HL-60/S4 (cell line): ENCODE data around the gene RNFT2.

ENCODE experiments used
- in situ Hi-C: fragments of 300-500 bp; cut with MboI; formaldehyde crosslinking; loops from 2 replicates; pipeline ENCODE4 v1.14.3; 2022; ENCODE audit warnings: low sequenced_read_pairs

The RNFT2 gene

GRCh38 chr12:116709768-116710167, 28.3 kb upstream of the RNFT2 start:
- in situ Hi-C loops, result loop anchor here (10.0 kb wide), 1 partner anchor 425 kb away; no protein-coding TSS in a partner anchor

GRCh38 chr12:116710370-116711150, 27.6 kb upstream of the RNFT2 start:
- in situ Hi-C loops, result loop anchor here (10.0 kb wide), 1 partner anchor 424 kb away; no protein-coding TSS in a partner anchor

- in situ Hi-C loops, result loop anchor here (10.0 kb wide), 1 partner anchor 422 kb away; no protein-coding TSS in a partner anchor
Measured at GRCh38 chr12:116712458-116713303, 25.4 kb upstream of the RNFT2 start.

- in situ Hi-C loops, result loop anchor here (10.0 kb wide), 1 partner anchor 421 kb away; no protein-coding TSS in a partner anchor
Measured at GRCh38 chr12:116713527-116713926, 24.6 kb upstream of the RNFT2 start.

- in situ Hi-C loops, result loop anchor here (10.0 kb wide), 1 partner anchor 421 kb away; no protein-coding TSS in a partner anchor
Measured at GRCh38 chr12:116714175-116714574, 23.9 kb upstream of the RNFT2 start.

GRCh38 chr12:116717466-116718437, 20.4 kb upstream of the RNFT2 start:
- in situ Hi-C loops, result loop anchor here (10.0 kb wide), 1 partner anchor 417 kb away; no protein-coding TSS in a partner anchor

GRCh38 chr12:116718655-116719454, 19.3 kb upstream of the RNFT2 start:
- in situ Hi-C loops, result loop anchor here (10.0 kb wide), 1 partner anchor 416 kb away; no protein-coding TSS in a partner anchor

- in situ Hi-C loops, result loop anchor here (10.0 kb wide), 1 partner anchor 415 kb away; no protein-coding TSS in a partner anchor
Measured at GRCh38 chr12:116719731-116720528, 18.2 kb upstream of the RNFT2 start.

- in situ Hi-C loops, result no loop called here
Measured at GRCh38 chr12:116722245-116722644, 15.9 kb upstream of the RNFT2 start.

- in situ Hi-C loops, result no loop called here
Measured at GRCh38 chr12:116726694-116727093, 11.4 kb upstream of the RNFT2 start.

GRCh38 chr12:116727261-116727660, 10.9 kb upstream of the RNFT2 start:
- in situ Hi-C loops, result no loop called here

GRCh38 chr12:116727891-116728290, 10.2 kb upstream of the RNFT2 start:
- in situ Hi-C loops, result no loop called here

- in situ Hi-C loops, result no loop called here
Measured at GRCh38 chr12:116731801-116732200, 6.3 kb upstream of the RNFT2 start.

GRCh38 chr12:116734156-116734768, 3.9 kb upstream of the RNFT2 start:
- in situ Hi-C loops, result no loop called here

GRCh38 chr12:116735084-116735483, 3.0 kb upstream of the RNFT2 start:
- in situ Hi-C loops, result no loop called here

GRCh38 chr12:116735951-116736599, 2.0 kb upstream of the RNFT2 start:
- in situ Hi-C loops, result no loop called here

GRCh38 chr12:116736962-116737773, 947 bp upstream of the RNFT2 start:
- in situ Hi-C loops, result no loop called here
